Measurements from ENCODE around the gene C11orf68. TPM values are rescaled to one million over a fixed set of nuclear protein-coding genes. Genes with fewer than 3 reads are reported as not detected.

C11orf68 gene
- total RNA-seq, 1 experiment from 2014 or later = 48.0 TPM

GRCh38 chr11:65886826-65887722 lies 31.8 kb downstream of the C11orf68 start:
- H3K36me3 Mint-ChIP-seq (ENCODE audit: insufficient read depth, unreplicated experiment) = peaks cover 54% of the 10 kb centered on the region
- no peaks in the 10 kb centered on the region for H3K9me3 Mint-ChIP-seq (ENCODE audit: unreplicated experiment)
- no peak for TF ChIP-seq CTCF (IDR thresholded peaks at IDR 0.05; ENCODE audit: unreplicated experiment)
- H3K27ac Mint-ChIP-seq (ENCODE audit: low read depth, unreplicated experiment) = peak overlapping the region; percentile 90
- no peak for DNase-seq (ENCODE audit: unreplicated experiment)
- CTCF ChIA-PET = interaction anchor here (0.6 to 9.0 kb wide), 23 partner anchors 8 to 637 kb away, joined by 3 to 203 read pairs (median 6); partner anchors contain the start of genes CATSPER1, CTSW, KAT5 and MUS81
- H3K4me3 Mint-ChIP-seq (ENCODE audit: unreplicated experiment) = peak overlapping the region; percentile 90
- BruUV-seq (replicated peaks) = no TSS peak
- peaks cover 19% of the 10 kb centered on the region for H3K4me1 Mint-ChIP-seq (ENCODE audit: insufficient read depth, unreplicated experiment)
- H3K27me3 Mint-ChIP-seq (ENCODE audit: insufficient read depth, unreplicated experiment) = no peaks in the 10 kb centered on the region
- intact Hi-C loops (cut with micrococcal nuclease) = no loop called here
- POLR2A ChIA-PET = interaction anchor here (0.6 to 9.9 kb wide), 16 partner anchors 9 to 175 kb away, joined by 3 to 222 read pairs (median 7); partner anchors contain the start of genes C11orf68, CFL1, EFEMP2 and FOSL1

- POLR2A ChIA-PET = interaction anchor here (0.9 to 9.9 kb wide), 7 partner anchors 13 to 173 kb away, joined by 3 to 222 read pairs (median 5); partner anchors contain the start of genes C11orf68, CFL1, FOSL1 and MUS81
- H3K27me3 Mint-ChIP-seq (ENCODE audit: insufficient read depth, unreplicated experiment) = no peaks in the 10 kb centered on the region
- intact Hi-C loops (cut with micrococcal nuclease) = no loop called here
- no peaks in the 10 kb centered on the region for H3K9me3 Mint-ChIP-seq (ENCODE audit: unreplicated experiment)
- no peak overlapping the region for H3K27ac Mint-ChIP-seq (ENCODE audit: low read depth, unreplicated experiment)
- peaks cover 43% of the 10 kb centered on the region for H3K36me3 Mint-ChIP-seq (ENCODE audit: insufficient read depth, unreplicated experiment)
- TF ChIP-seq CTCF (IDR thresholded peaks at IDR 0.05; ENCODE audit: unreplicated experiment) = no peak
- no peak for DNase-seq (ENCODE audit: unreplicated experiment)
- CTCF ChIA-PET = interaction anchor here (0.6 to 9.0 kb wide), 27 partner anchors 11 to 457 kb away, joined by 3 to 203 read pairs (median 7); partner anchors contain the start of genes KAT5 and MUS81
- peaks cover 18% of the 10 kb centered on the region for H3K4me1 Mint-ChIP-seq (ENCODE audit: insufficient read depth, unreplicated experiment)
- BruUV-seq (replicated peaks) = TSS peak; percentile 1
- no peak overlapping the region for H3K4me3 Mint-ChIP-seq (ENCODE audit: unreplicated experiment)
Observed at GRCh38 chr11:65885808-65886536, 32.9 kb downstream of the C11orf68 start.

GRCh38 chr11:65885231-65885630 lies 33.6 kb downstream of the C11orf68 start:
- intact Hi-C loops (cut with micrococcal nuclease) = no loop called here
- DNase-seq (ENCODE audit: unreplicated experiment) = no peak
- H3K27me3 Mint-ChIP-seq (ENCODE audit: insufficient read depth, unreplicated experiment) = no peaks in the 10 kb centered on the region
- H3K4me1 Mint-ChIP-seq (ENCODE audit: insufficient read depth, unreplicated experiment) = peaks cover 17% of the 10 kb centered on the region
- BruUV-seq (replicated peaks) = no TSS peak
- H3K27ac Mint-ChIP-seq (ENCODE audit: low read depth, unreplicated experiment) = no peak overlapping the region
- H3K9me3 Mint-ChIP-seq (ENCODE audit: unreplicated experiment) = no peaks in the 10 kb centered on the region
- H3K4me3 Mint-ChIP-seq (ENCODE audit: unreplicated experiment) = no peak overlapping the region
- POLR2A ChIA-PET = interaction anchor here (1.0 to 9.9 kb wide), 6 partner anchors 11 to 103 kb away, joined by 3 to 181 read pairs (median 6); partner anchors contain the start of genes C11orf68, CFL1 and MUS81
- TF ChIP-seq CTCF (IDR thresholded peaks at IDR 0.05; ENCODE audit: unreplicated experiment) = no peak
- CTCF ChIA-PET = interaction anchor here (0.5 to 9.0 kb wide), 41 partner anchors 7 to 1017 kb away, joined by 3 to 203 read pairs (median 4); partner anchors contain the start of genes KAT5, MUS81 and SART1
- peaks cover 36% of the 10 kb centered on the region for H3K36me3 Mint-ChIP-seq (ENCODE audit: insufficient read depth, unreplicated experiment)
